K562 (cell line): ENCODE data around the gene DENND2A. TPM values are rescaled to one million over a fixed set of nuclear protein-coding genes. Genes with fewer than 3 reads are reported as not detected.

ENCODE experiments used
- ARNT ChIP-seq, 2 experiments: fragments of 450-650 bp; IDR thresholded peaks; 2 replicates each; pipeline ENCODE4 v1.6.1; 2016; ENCODE audit warnings: mild to moderate bottlenecking in 1 of 2
- BRF2 ChIP-seq: IDR thresholded peaks from 3 replicates; pipeline ENCODE4 v1.6.1; 2011; ENCODE audit warnings: borderline replicate concordance, mild to moderate bottlenecking; ENCODE audit not compliant: insufficient read length, insufficient read depth
- CXXC5 ChIP-seq: fragments of 250-450 bp; sonication (Bioruptor Pico); IDR thresholded peaks from 2 replicates; pipeline ENCODE4 v1.8.0; 2022; ENCODE audit warnings: inconsistent platforms, mild to moderate bottlenecking, moderate library complexity
- FOXM1 ChIP-seq, 2 experiments: fragments of 450-650 bp in 1 of 2; sonication (generic) in 1 of 2; formaldehyde crosslinking in 1 of 2; IDR thresholded peaks; 2 replicates each; pipeline versions ENCODE4 v1.6.1 to v1.9.0; 2017 to 2022; ENCODE audit warnings: low read depth in 2 of 2, mild to moderate bottlenecking in 2 of 2, missing genetic modification reagents in 1 of 2, moderate library complexity in 1 of 2
- HNRNPH1 ChIP-seq: fragments of 200-400 bp; formaldehyde crosslinking; optimal IDR thresholded peaks from 2 replicates; pipeline ENCODE3; 2017; ENCODE audit warnings: low read depth, mild to moderate bottlenecking, low read length, moderate library complexity
- HNRNPLL ChIP-seq: fragments of 200-400 bp; formaldehyde crosslinking; IDR thresholded peaks from 2 replicates; pipeline ENCODE4 v1.6.1; 2017; ENCODE audit warnings: low read length, low read depth, mild to moderate bottlenecking; ENCODE audit not compliant: poor library complexity, severe bottlenecking
- KLF1 ChIP-seq: fragments of 450-650 bp; IDR thresholded peaks from 2 replicates; pipeline ENCODE4 v1.6.1; 2016; ENCODE audit warnings: missing genetic modification characterization, missing compliant biosample characterization
- MECOM ChIP-seq: fragments of 250-450 bp; sonication (Bioruptor Pico); IDR thresholded peaks from 2 replicates; pipeline ENCODE4 v1.8.0; 2022; ENCODE audit warnings: inconsistent platforms
- RB1 ChIP-seq: fragments of 450-650 bp; IDR thresholded peaks from 2 replicates; pipeline ENCODE4 v1.6.1; 2017; ENCODE audit warnings: low read depth, mild to moderate bottlenecking
- ZEB2 ChIP-seq: fragments of 450-650 bp; IDR thresholded peaks from 2 replicates; pipeline ENCODE4 v1.6.1; 2016
- ZNF347 ChIP-seq: fragments of 450-650 bp; formaldehyde crosslinking; IDR thresholded peaks from 2 replicates; pipeline ENCODE4 v1.4.0; 2020; ENCODE audit warnings: low read depth, mild to moderate bottlenecking, moderate library complexity
- ZNF512 ChIP-seq: IDR thresholded peaks from 2 replicates; pipeline ENCODE4 v1.6.1; 2016; ENCODE audit warnings: missing genetic modification characterization, missing compliant biosample characterization
- ZNF583 ChIP-seq: fragments of 250-450 bp; sonication (Bioruptor Pico); IDR thresholded peaks from 2 replicates; pipeline ENCODE4 v1.4.0; 2020
- ZNF707 ChIP-seq: fragments of 250-450 bp; sonication (Bioruptor Pico); conservative IDR thresholded peaks from 2 replicates; pipeline ENCODE4 v1.8.0; 2022; ENCODE audit warnings: inconsistent platforms, mild to moderate bottlenecking, moderate library complexity
- polyA plus RNA-seq, 8 experiments: library from polyadenylated mRNA; depleted of rRNA in 4 of 8; stranded (reverse) in 5 of 8; unstranded in 3 of 8; fragments of >200 nt; fragmentation: Nextera tagmentation in 2 of 8; fragmentation: Illumina TruSeq in 1 of 8; extraction: Ambion mirVana in 2 of 8; extraction: Trizol in 1 of 8; gene quantifications; 2 replicates each; pipeline versions ENCODE4 v1.2.1 to v1.2.3, GENCODE V29; 2011 to 2014; ENCODE audit warnings: inconsistent platforms in 1 of 8, missing spikeins in 1 of 8
- total RNA-seq, 7 experiments: library from RNA; depleted of rRNA in 6 of 7; stranded (reverse); fragments of >200 nt in 6 of 7; fragmentation: Illumina TruSeq in 2 of 7; extraction: Trizol in 2 of 7; gene quantifications; 2 replicates each; pipeline versions ENCODE4 v1.2.1 to v1.2.3, GENCODE V29; 2011 to 2021; ENCODE audit warnings: low replicate concordance in 1 of 7
- TF ChIP-seq, protein P1 (sequence below): sonication (generic); formaldehyde crosslinking; IDR thresholded peaks from 2 replicates; pipeline ENCODE4 v1.8.1; 2023; ENCODE audit warnings: mild to moderate bottlenecking, missing genetic modification reagents
- TF ChIP-seq, protein P2 (sequence below), 2 experiments: IDR thresholded peaks in 1 of 2; conservative IDR thresholded peaks in 1 of 2; 2 replicates each; pipeline ENCODE4 v1.6.1; 2016; ENCODE audit warnings: low read depth in 2 of 2, mild to moderate bottlenecking in 1 of 2, missing compliant biosample characterization in 1 of 2, missing genetic modification characterization in 1 of 2, moderate library complexity in 1 of 2
- TF ChIP-seq, protein P3 (sequence below): sonication (generic); formaldehyde crosslinking; IDR thresholded peaks from 2 replicates; pipeline ENCODE4 v1.8.0; 2022; ENCODE audit warnings: missing genetic modification reagents, mild to moderate bottlenecking, moderate library complexity, borderline replicate concordance

The DENND2A gene
- total and polyA plus RNA-seq, 9 of the 15 experiments (the other 6 are each of a cell fraction or from before 2014, with no cell fraction given), result not detected

GRCh38 chr7:140478246-140479061, 162.2 kb downstream of the DENND2A start (continued):
- TF ChIP-seq BRF2 (no peak), KLF1 (tag) (no peak), ZNF707 (no peak), ARNT (IDR thresholded peaks at IDR 0.05) (no peak), HNRNPLL (peak; percentile 92), MECOM (CRISPR knock-in tag) (no peak), FOXM1 (IDR thresholded peaks at IDR 0.05; ENCODE audit: low read depth) (peak; percentile 29; the same call in 1 of the 2 replicates), FOXM1 (CRISPR knock-in tag; IDR thresholded peaks at IDR 0.05; ENCODE audit: low read depth) (no peak), HNRNPH1 (no peak), ZNF583 (CRISPR knock-in tag) (no peak), ZNF347 (no peak), RB1 (no peak; the same call in 1 of the 2 replicates), ZNF512 (tag) (no peak), CXXC5 (peak; percentile 67), ZEB2 (no peak)
- TF ChIP-seq, protein P1, sequence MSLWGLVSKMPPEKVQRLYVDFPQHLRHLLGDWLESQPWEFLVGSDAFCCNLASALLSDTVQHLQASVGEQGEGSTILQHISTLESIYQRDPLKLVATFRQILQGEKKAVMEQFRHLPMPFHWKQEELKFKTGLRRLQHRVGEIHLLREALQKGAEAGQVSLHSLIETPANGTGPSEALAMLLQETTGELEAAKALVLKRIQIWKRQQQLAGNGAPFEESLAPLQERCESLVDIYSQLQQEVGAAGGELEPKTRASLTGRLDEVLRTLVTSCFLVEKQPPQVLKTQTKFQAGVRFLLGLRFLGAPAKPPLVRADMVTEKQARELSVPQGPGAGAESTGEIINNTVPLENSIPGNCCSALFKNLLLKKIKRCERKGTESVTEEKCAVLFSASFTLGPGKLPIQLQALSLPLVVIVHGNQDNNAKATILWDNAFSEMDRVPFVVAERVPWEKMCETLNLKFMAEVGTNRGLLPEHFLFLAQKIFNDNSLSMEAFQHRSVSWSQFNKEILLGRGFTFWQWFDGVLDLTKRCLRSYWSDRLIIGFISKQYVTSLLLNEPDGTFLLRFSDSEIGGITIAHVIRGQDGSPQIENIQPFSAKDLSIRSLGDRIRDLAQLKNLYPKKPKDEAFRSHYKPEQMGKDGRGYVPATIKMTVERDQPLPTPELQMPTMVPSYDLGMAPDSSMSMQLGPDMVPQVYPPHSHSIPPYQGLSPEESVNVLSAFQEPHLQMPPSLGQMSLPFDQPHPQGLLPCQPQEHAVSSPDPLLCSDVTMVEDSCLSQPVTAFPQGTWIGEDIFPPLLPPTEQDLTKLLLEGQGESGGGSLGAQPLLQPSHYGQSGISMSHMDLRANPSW, result no peak
- TF ChIP-seq, protein P2, sequence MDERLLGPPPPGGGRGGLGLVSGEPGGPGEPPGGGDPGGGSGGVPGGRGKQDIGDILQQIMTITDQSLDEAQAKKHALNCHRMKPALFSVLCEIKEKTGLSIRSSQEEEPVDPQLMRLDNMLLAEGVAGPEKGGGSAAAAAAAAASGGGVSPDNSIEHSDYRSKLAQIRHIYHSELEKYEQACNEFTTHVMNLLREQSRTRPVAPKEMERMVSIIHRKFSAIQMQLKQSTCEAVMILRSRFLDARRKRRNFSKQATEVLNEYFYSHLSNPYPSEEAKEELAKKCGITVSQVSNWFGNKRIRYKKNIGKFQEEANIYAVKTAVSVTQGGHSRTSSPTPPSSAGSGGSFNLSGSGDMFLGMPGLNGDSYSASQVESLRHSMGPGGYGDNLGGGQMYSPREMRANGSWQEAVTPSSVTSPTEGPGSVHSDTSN (CRISPR knock-in tag; IDR thresholded peaks at IDR 0.05; ENCODE audit: low read depth), result no peak
- TF ChIP-seq, protein P2 (tag; conservative IDR thresholded peaks at IDR 0.05; ENCODE audit: low read depth), result no peak
- TF ChIP-seq, protein P3, sequence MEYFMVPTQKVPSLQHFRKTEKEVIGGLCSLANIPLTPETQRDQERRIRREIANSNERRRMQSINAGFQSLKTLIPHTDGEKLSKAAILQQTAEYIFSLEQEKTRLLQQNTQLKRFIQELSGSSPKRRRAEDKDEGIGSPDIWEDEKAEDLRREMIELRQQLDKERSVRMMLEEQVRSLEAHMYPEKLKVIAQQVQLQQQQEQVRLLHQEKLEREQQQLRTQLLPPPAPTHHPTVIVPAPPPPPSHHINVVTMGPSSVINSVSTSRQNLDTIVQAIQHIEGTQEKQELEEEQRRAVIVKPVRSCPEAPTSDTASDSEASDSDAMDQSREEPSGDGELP (CRISPR knock-in tag), result no peak
